ENCODE data around the gene POLR2E. TPM values are rescaled to one million over a fixed set of nuclear protein-coding genes. Genes with fewer than 3 reads are reported as not detected.
A peak's percentile ranks its signal among the peaks of the same experiment; 100 is the strongest.

POLR2E gene
- total and polyA plus RNA-seq, 11 donors, result 116 to 220 (median 139) TPM

- H3K36me3 ChIP-seq, result peaks cover 0 to 74% (median 47%) of the 10 kb centered on the region in 9 donors
- TF ChIP-seq CTCF (IDR thresholded peaks at IDR 0.05) (no peak), POLR2A (IDR thresholded peaks at IDR 0.05) (no peak)
- WGBS, 4 donors, result 93 to 95% (median 94%) methylated on average over 27 to 38 of the region's 38 CpGs
- H3K4me3 ChIP-seq, result no peak overlapping the region
- H3K4me1 ChIP-seq, result peaks cover 5 to 66% (median 14%) of the 10 kb centered on the region in 12 donors
- H3K27me3 ChIP-seq, result no peaks in the 10 kb centered on the region
- no peak for DNase-seq
- H3K9me3 ChIP-seq, result no peaks in the 10 kb centered on the region
- ATAC-seq, result no peak
- intact Hi-C loops (cut with DNase I), result loop anchor here in 1 of 10 donors (5.0 kb wide), 2 partner anchors 49 to 64 kb away; partner anchors contain the start of genes ABCA7 and CNN2
- H3K27ac ChIP-seq, result no peak overlapping the region
Measured at GRCh38 chr19:1090731-1091543, 4.2 kb downstream of the POLR2E start.

GRCh38 chr19:1089891-1090290 lies 5.3 kb downstream of the POLR2E start:
- ATAC-seq (no peak), DNase-seq (peak in 1 of 5 donors; percentile 26)
- Histone ChIP-seq H3K27ac (peak overlapping the region in 1 of 12 donors; percentile 91), H3K27me3 (no peaks in the 10 kb centered on the region), H3K9me3 (no peaks in the 10 kb centered on the region), H3K36me3 (peaks cover 0 to 74% (median 47%) of the 10 kb centered on the region in 9 donors), H3K4me1 (peaks cover 5 to 63% (median 12%) of the 10 kb centered on the region in 12 donors), H3K4me3 (no peak overlapping the region)
- intact Hi-C loops (cut with DNase I), result loop anchor here in 2 of 10 donors (5.0 to 10.0 kb wide), 3 partner anchors 48 to 63 kb away; partner anchors contain the start of genes ABCA7 (in 1 of the 2) and CNN2 (in 1 of the 2)
- 81 to 85% (median 82%) methylated on average over 22 of the region's 22 CpGs for WGBS, 4 donors
- TF ChIP-seq CTCF (IDR thresholded peaks at IDR 0.05) (no peak), POLR2A (IDR thresholded peaks at IDR 0.05) (no peak)

- Histone ChIP-seq H3K36me3 (peaks cover 0 to 78% (median 47%) of the 10 kb centered on the region in 9 donors), H3K4me1 (peaks cover 5 to 59% (median 9%) of the 10 kb centered on the region in 12 donors), H3K9me3 (no peaks in the 10 kb centered on the region), H3K4me3 (no peak overlapping the region), H3K27me3 (no peaks in the 10 kb centered on the region), H3K27ac (peak overlapping the region in 3 of 12 donors; percentile 30 to 91 (median 37))
- intact Hi-C loops (cut with DNase I), result loop anchor here in 1 of 10 donors (10.0 kb wide), 1 partner anchor 54 kb away; no protein-coding TSS in a partner anchor
- peak in 1 of 5 donors; percentile 21 for DNase-seq
- TF ChIP-seq POLR2A (IDR thresholded peaks at IDR 0.05) (no peak), CTCF (IDR thresholded peaks at IDR 0.05) (no peak)
- 92 to 98% (median 94%) methylated on average over 7 to 32 of the region's 32 CpGs for WGBS, 4 donors
- no peak for ATAC-seq
Measured at GRCh38 chr19:1089126-1089771, 5.9 kb downstream of the POLR2E start.
